Tibial nerve (tissue), 4 donors: ENCODE data around the gene LRRC51. TPM values are rescaled to one million over a fixed set of nuclear protein-coding genes. Genes with fewer than 3 reads are reported as not detected.

ENCODE experiments used
- DNase-seq, 2 donors: peaks; one replicate each; pipeline ENCODE4 v3.0.0-alpha.2; 2019; ENCODE audit warnings: low spot score in 2 of 2
- H3K27ac ChIP-seq, 4 donors: fragments of 200-600 bp; sonication (generic) in 3 of 4; one replicate each; pipeline ENCODE4 v1.5.1; 2017 to 2019; ENCODE audit warnings: mild to moderate bottlenecking in 1 of 4
- H3K27me3 ChIP-seq, 2 donors: fragments of 200-600 bp; sonication (generic) in 1 of 2; one replicate each; pipeline versions ENCODE4 v1.5.1 to v1.6.0; 2017 to 2019
- H3K36me3 ChIP-seq, 3 donors: fragments of 200-600 bp; sonication (generic); one replicate each; pipeline ENCODE4 v1.5.1; 2018 to 2019
- H3K4me1 ChIP-seq, 4 donors: fragments of 200-600 bp; sonication (generic) in 3 of 4; one replicate each; pipeline ENCODE4 v1.5.1; 2017 to 2019
- H3K4me3 ChIP-seq, 4 donors: fragments of 200-600 bp; sonication (generic) in 3 of 4; one replicate each; pipeline ENCODE4 v1.5.1; 2017 to 2019; ENCODE audit warnings: mild to moderate bottlenecking in 1 of 4, moderate library complexity in 1 of 4
- H3K9me3 ChIP-seq, 4 donors: fragments of 200-600 bp; sonication (generic) in 3 of 4; one replicate each; pipeline ENCODE4 v1.5.1; 2017 to 2019
- CTCF ChIP-seq, 5 experiments: fragments of 200-600 bp in 3 of 5; fragments of 450-650 bp in 2 of 5; sonication (generic) in 3 of 5; IDR thresholded peaks; one replicate each; pipeline ENCODE4 v1.5.1; 2016 to 2019; ENCODE audit warnings: antibody characterized with exemption in 5 of 5, mild to moderate bottlenecking in 3 of 5, moderate library complexity in 2 of 5
- EP300 ChIP-seq, 2 donors: sonication (generic); formaldehyde crosslinking; IDR thresholded peaks; one replicate each; pipeline ENCODE4 v1.6.1; 2017; ENCODE audit warnings: antibody characterized with exemption in 2 of 2, mild to moderate bottlenecking in 1 of 2
- POLR2A ChIP-seq, 2 donors: fragments of 450-650 bp; IDR thresholded peaks; one replicate each; pipeline ENCODE4 v1.6.1; 2017; ENCODE audit warnings: antibody characterized with exemption in 2 of 2, mild to moderate bottlenecking in 2 of 2, moderate library complexity in 2 of 2
- WGBS, 2 donors: methylation state at CpG; one replicate each; pipeline ENCODE4 v1.1.5; 2018; 5-methylcytosine and 5-hydroxymethylcytosine counted together
- total RNA-seq, 4 donors: library from RNA; depleted of rRNA; stranded (reverse); fragments of >200 nt; gene quantifications; one replicate each; pipeline ENCODE4 v1.1.0, GENCODE V29; 2016

The LRRC51 gene
- total RNA-seq, 4 donors from 2014 or later = 7.3 to 10.8 (median 9.2) TPM

GRCh38 chr11:72069787-72070251 is 10.8 kb upstream of the LRRC51 start:
- Histone ChIP-seq H3K4me3 (no peak overlapping the region), H3K27me3 (no peaks in the 10 kb centered on the region), H3K36me3 (peaks cover 0 to 7% (median 0%) of the 10 kb centered on the region in 3 donors), H3K9me3 (no peaks in the 10 kb centered on the region), H3K27ac (peak overlapping the region; percentile 10 to 94 (median 78)), H3K4me1 (peaks cover 0 to 55% (median 24%) of the 10 kb centered on the region in 4 donors)
- peak; percentile 67 to 79 for DNase-seq
- 0% methylated on average over 2 of the region's 2 CpGs for WGBS, 2 donors
- no peak for TF ChIP-seq CTCF (IDR thresholded peaks at IDR 0.05)
- peak; percentile 11 to 28 for TF ChIP-seq POLR2A (IDR thresholded peaks at IDR 0.05)
- peak in 1 of 2 donors; percentile 67 for TF ChIP-seq EP300 (IDR thresholded peaks at IDR 0.05)

DNA sequence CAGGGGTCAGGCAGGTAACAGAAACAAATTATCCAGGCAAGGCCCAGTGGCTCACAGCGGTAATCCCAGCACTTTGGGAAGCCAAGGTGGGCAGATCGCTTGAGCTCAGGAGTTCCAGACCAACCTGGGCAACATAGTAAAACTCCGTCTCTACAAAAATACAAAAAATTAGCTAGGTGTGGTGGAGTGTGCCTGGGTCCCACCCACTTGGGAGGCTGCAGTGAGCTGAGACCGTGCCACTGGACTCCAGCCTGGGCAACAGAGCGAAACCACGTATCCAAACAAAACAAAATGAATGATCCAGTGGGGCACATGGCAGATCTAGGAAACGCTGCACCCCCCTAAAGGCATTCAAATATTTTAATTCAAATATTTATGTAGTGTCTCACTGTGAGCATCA is 10.2 kb upstream of the LRRC51 start:
- H3K27ac ChIP-seq = peak overlapping the region; percentile 10 to 94 (median 78)
- no peak overlapping the region for H3K4me3 ChIP-seq
- H3K36me3 ChIP-seq = peaks cover 0 to 7% (median 0%) of the 10 kb centered on the region in 3 donors
- DNase-seq = no peak
- H3K9me3 ChIP-seq = no peaks in the 10 kb centered on the region
- TF ChIP-seq CTCF (IDR thresholded peaks at IDR 0.05) (no peak), POLR2A (IDR thresholded peaks at IDR 0.05) (no peak), EP300 (IDR thresholded peaks at IDR 0.05) (no peak)
- H3K4me1 ChIP-seq = peaks cover 0 to 55% (median 24%) of the 10 kb centered on the region in 4 donors
- WGBS, 2 donors = 80 to 85% methylated on average over 7 of the region's 7 CpGs
- no peaks in the 10 kb centered on the region for H3K27me3 ChIP-seq

DNA sequence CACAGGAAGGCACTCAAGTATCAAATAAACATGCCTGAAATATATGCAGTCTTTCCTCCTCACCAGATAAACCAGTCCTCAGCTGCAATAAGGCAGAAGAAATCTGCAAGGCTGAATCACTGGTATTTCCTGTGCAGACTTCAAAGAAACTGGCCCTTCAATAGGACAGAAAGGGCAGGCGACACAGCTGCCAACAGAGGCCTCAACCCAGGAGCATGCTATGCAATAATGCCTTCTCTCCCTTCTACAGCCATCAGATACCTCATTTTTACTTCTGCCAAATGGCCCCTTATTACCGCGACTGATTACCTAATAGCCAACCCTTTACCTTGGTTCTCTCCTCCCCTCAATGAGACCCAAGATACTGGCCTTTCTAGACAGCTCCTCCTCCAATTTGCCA is 8.3 kb upstream of the LRRC51 start:
- Histone ChIP-seq H3K27me3 (no peaks in the 10 kb centered on the region), H3K36me3 (peaks cover 0 to 14% (median 0%) of the 10 kb centered on the region in 3 donors), H3K27ac (peak overlapping the region in 1 of 4 donors; percentile 4), H3K4me1 (peaks cover 0 to 50% (median 24%) of the 10 kb centered on the region in 4 donors), H3K9me3 (no peaks in the 10 kb centered on the region), H3K4me3 (no peak overlapping the region)
- TF ChIP-seq CTCF (IDR thresholded peaks at IDR 0.05) (no peak), EP300 (IDR thresholded peaks at IDR 0.05) (no peak), POLR2A (IDR thresholded peaks at IDR 0.05) (no peak)
- no peak for DNase-seq
- WGBS, 2 donors = 62 to 76% methylated on average over 3 of the region's 3 CpGs

GRCh38 chr11:72075109-72075508 is 5.5 kb upstream of the LRRC51 start:
- Histone ChIP-seq H3K27me3 (no peaks in the 10 kb centered on the region), H3K4me1 (peaks cover 0 to 44% (median 17%) of the 10 kb centered on the region in 4 donors), H3K4me3 (no peak overlapping the region), H3K36me3 (peaks cover 0 to 7% (median 0%) of the 10 kb centered on the region in 3 donors), H3K27ac (no peak overlapping the region), H3K9me3 (no peaks in the 10 kb centered on the region)
- TF ChIP-seq POLR2A (IDR thresholded peaks at IDR 0.05) = no peak
- no peak for TF ChIP-seq EP300 (IDR thresholded peaks at IDR 0.05)
- TF ChIP-seq CTCF (IDR thresholded peaks at IDR 0.05) = no peak
- 82 to 83% methylated on average over 1 of the region's 1 CpG for WGBS, 2 donors
- DNase-seq = peak in 1 of 2 donors; percentile 31

GRCh38 chr11:72075756-72076155 is 4.9 kb upstream of the LRRC51 start:
- H3K4me3 ChIP-seq = no peak overlapping the region
- no peak for DNase-seq
- peaks cover 0 to 7% (median 0%) of the 10 kb centered on the region in 3 donors for H3K36me3 ChIP-seq
- 90 to 93% methylated on average over 4 of the region's 4 CpGs for WGBS, 2 donors
- TF ChIP-seq POLR2A (IDR thresholded peaks at IDR 0.05) (no peak), EP300 (IDR thresholded peaks at IDR 0.05) (no peak), CTCF (IDR thresholded peaks at IDR 0.05) (no peak)
- no peak overlapping the region for H3K27ac ChIP-seq
- no peaks in the 10 kb centered on the region for H3K27me3 ChIP-seq
- peaks cover 0 to 37% (median 11%) of the 10 kb centered on the region in 4 donors for H3K4me1 ChIP-seq
- H3K9me3 ChIP-seq = no peaks in the 10 kb centered on the region
